H1 (cell line): Measurements from ENCODE around the gene KIAA1328. TPM values are rescaled to one million over a fixed set of nuclear protein-coding genes. Genes with fewer than 3 reads are reported as not detected.
"Not testable (repeated sequence)": the region's sequence is repeated elsewhere in the genome, so short reads cannot be mapped to it uniquely, and the experiment has no call there.

Source experiments
- CTCF ChIA-PET: fragments of 300-600 bp; sonication (Branson Sonifier 250); formaldehyde crosslinking; loops from one replicate; lab custom pipeline; 2021; ENCODE audit not compliant: partially characterized antibody; lab: Charles Lee
- POLR2A ChIA-PET: fragments of 300-600 bp; sonication (Branson Sonifier 250); formaldehyde crosslinking; loops from one replicate; lab custom pipeline; 2021; ENCODE audit warnings: inconsistent platforms; ENCODE audit not compliant: partially characterized antibody; lab: Charles Lee
- DNase-seq, 2 experiments: peaks; one replicate each; pipeline versions ENCODE4 v3.0.0 to v3.0.0-alpha.2; 2010 to 2022; ENCODE audit warnings: low spot score in 2 of 2, low read depth in 1 of 2, mixed read lengths in 1 of 2
- FAIRE-seq: peaks from 2 replicates; lab custom pipeline; 2011; peaks lifted over from hg19 to GRCh38; lab: Jason Lieb, UNC
- H2AFZ ChIP-seq: 2 replicates; pipeline ENCODE4 v1.8.1; 2012; ENCODE audit warnings: low read length, inconsistent platforms
- H2AK5ac ChIP-seq: 2 replicates; pipeline ENCODE4 v1.6.1; 2013; ENCODE audit warnings: low read depth, low read length
- H2BK120ac ChIP-seq: replicated peaks from 2 replicates; pipeline ENCODE3; 2013; ENCODE audit warnings: low read depth, low read length, inconsistent platforms
- H2BK12ac ChIP-seq: 2 replicates; pipeline ENCODE4 v1.6.1; 2013; ENCODE audit warnings: low read depth, low read length
- H2BK15ac ChIP-seq: 2 replicates; pipeline ENCODE4 v1.6.1; 2013; ENCODE audit warnings: low read length
- H2BK20ac ChIP-seq: 2 replicates; pipeline ENCODE4 v1.6.1; 2013; ENCODE audit warnings: low read length
- H2BK5ac ChIP-seq: 2 replicates; pipeline ENCODE4 v1.6.1; 2013; ENCODE audit warnings: low read depth, low read length
- H3K14ac ChIP-seq: 2 replicates; pipeline ENCODE4 v1.6.1; 2013; ENCODE audit warnings: inconsistent platforms; ENCODE audit not compliant: insufficient read length
- H3K18ac ChIP-seq: 2 replicates; pipeline ENCODE4 v1.6.1; 2013; ENCODE audit warnings: low read length; ENCODE audit errors: extremely low read depth
- H3K23ac ChIP-seq: 2 replicates; pipeline ENCODE4 v1.6.1; 2013; ENCODE audit warnings: inconsistent platforms; ENCODE audit not compliant: insufficient read length
- H3K23me2 ChIP-seq: 2 replicates; pipeline ENCODE4 v1.6.1; 2013; ENCODE audit warnings: low read depth, low read length
- H3K27ac ChIP-seq: 2 replicates; pipeline ENCODE4 v1.6.1; 2011; ENCODE audit warnings: low read depth, low read length, inconsistent platforms
- H3K27me3 ChIP-seq, 4 experiments: replicated peaks in 1 of 4; 1 replicate in 1 of 4; 2 replicates in 3 of 4; pipeline versions ENCODE4 v1.6.1 to v1.8.1; 2011 to 2013; ENCODE audit warnings: low read length in 3 of 4, mild to moderate bottlenecking in 3 of 4, inconsistent platforms in 2 of 4, mixed read lengths in 2 of 4, moderate library complexity in 1 of 4; ENCODE audit not compliant: control insufficient read depth in 3 of 4, insufficient read depth in 3 of 4; ENCODE audit errors: extremely low read depth in 1 of 4
- H3K36me3 ChIP-seq, 4 experiments: 2 replicates each; pipeline versions ENCODE4 v1.6.1 to v1.8.1; 2011 to 2013; ENCODE audit warnings: mild to moderate bottlenecking in 4 of 4, low read length in 3 of 4, moderate library complexity in 2 of 4, control low read depth in 1 of 4, inconsistent platforms in 1 of 4; ENCODE audit not compliant: insufficient read depth in 4 of 4, control insufficient read depth in 2 of 4
- H3K4ac ChIP-seq: replicated peaks from 2 replicates; pipeline ENCODE3; 2013; ENCODE audit warnings: low read length, low read depth, mixed read lengths, inconsistent platforms; ENCODE audit not compliant: insufficient read length
- H3K4me1 ChIP-seq, 4 experiments: replicated peaks in 1 of 4; 1 replicate in 1 of 4; 2 replicates in 3 of 4; pipeline versions ENCODE4 v1.6.1 to v1.8.1; 2011 to 2013; ENCODE audit warnings: low read length in 3 of 4, inconsistent platforms in 2 of 4, mixed read lengths in 1 of 4; ENCODE audit not compliant: insufficient read depth in 4 of 4, control insufficient read depth in 3 of 4
- H3K4me2 ChIP-seq, 2 experiments: 2 replicates each; pipeline versions ENCODE4 v1.6.1 to v1.8.1; 2011 to 2013; ENCODE audit warnings: low read depth in 2 of 2, low read length in 2 of 2, control low read depth in 1 of 2, inconsistent platforms in 1 of 2, mild to moderate bottlenecking in 1 of 2; ENCODE audit not compliant: insufficient read depth in 1 of 2
- H3K4me3 ChIP-seq, 4 experiments: fragments of 200-600, 300-600 bp in 1 of 4; sonication (generic), shearing (Covaris generic), sonication (Bioruptor Twin) in 1 of 4; 2 replicates each; pipeline versions ENCODE4 v1.5.1 to v1.8.1; 2011 to 2016; ENCODE audit warnings: low read length in 4 of 4, low read depth in 3 of 4, control low read depth in 2 of 4, inconsistent platforms in 2 of 4, mild to moderate bottlenecking in 2 of 4, mixed read lengths in 1 of 4, moderate library complexity in 1 of 4; ENCODE audit not compliant: insufficient read depth in 2 of 4; ENCODE audit errors: extremely low read depth in 1 of 4
- H3K56ac ChIP-seq: replicated peaks from 2 replicates; pipeline ENCODE3; 2013; ENCODE audit warnings: low read depth, mild to moderate bottlenecking, mixed read lengths, low read length, inconsistent platforms; ENCODE audit not compliant: insufficient read length
- H3K79me1 ChIP-seq: 2 replicates; pipeline ENCODE4 v1.6.1; 2013; ENCODE audit warnings: low read depth, low read length, control low read depth
- H3K79me2 ChIP-seq, 2 experiments: 2 replicates each; pipeline versions ENCODE4 v1.6.1 to v1.8.1; 2012 to 2013; ENCODE audit warnings: low read length in 2 of 2, mild to moderate bottlenecking in 2 of 2, inconsistent platforms in 1 of 2; ENCODE audit not compliant: insufficient read depth in 2 of 2, control insufficient read depth in 1 of 2
- H3K9ac ChIP-seq, 4 experiments: replicated peaks in 1 of 4; 1 replicate in 1 of 4; 2 replicates in 3 of 4; pipeline versions ENCODE4 v1.6.1 to v1.8.1; 2011 to 2013; ENCODE audit warnings: low read depth in 3 of 4, low read length in 3 of 4, control low read depth in 2 of 4, mild to moderate bottlenecking in 2 of 4, moderate library complexity in 2 of 4, inconsistent platforms in 1 of 4; ENCODE audit errors: extremely low read depth in 1 of 4
- H3K9me3 ChIP-seq, 2 experiments: 2 replicates each; pipeline versions ENCODE4 v1.6.1 to v1.8.1; 2012 to 2013; ENCODE audit warnings: mild to moderate bottlenecking in 2 of 2, moderate library complexity in 2 of 2, control low read depth in 1 of 2, inconsistent platforms in 1 of 2, low read depth in 1 of 2, low read length in 1 of 2, mixed read lengths in 1 of 2; ENCODE audit not compliant: insufficient read depth in 2 of 2
- H4K20me1 ChIP-seq, 2 experiments: replicated peaks in 1 of 2; 2 replicates each; pipeline versions ENCODE3 to v1.8.1; 2011 to 2013; ENCODE audit warnings: inconsistent platforms in 2 of 2, low read length in 2 of 2, mild to moderate bottlenecking in 1 of 2; ENCODE audit not compliant: insufficient read depth in 2 of 2, control insufficient read depth in 1 of 2
- H4K5ac ChIP-seq: 2 replicates; pipeline ENCODE4 v1.6.1; 2013; ENCODE audit warnings: low read length, low read depth, mixed read lengths, inconsistent platforms; ENCODE audit not compliant: insufficient read length
- H4K8ac ChIP-seq: 2 replicates; pipeline ENCODE4 v1.8.0; 2013; ENCODE audit warnings: mild to moderate bottlenecking, moderate library complexity, low read length, inconsistent platforms; ENCODE audit not compliant: insufficient read depth; ENCODE audit errors: extremely low read depth
- H4K91ac ChIP-seq: replicated peaks from 2 replicates; pipeline ENCODE3; 2013; ENCODE audit warnings: low read length, mixed read lengths, inconsistent platforms; ENCODE audit not compliant: insufficient read length
- WGBS, 2 experiments: shearing (Covaris generic) in 1 of 2; methylation state at CpG; one replicate each; pipeline versions ENCODE4 v1.1.6 to v1.1.7; 2013 to 2015; ENCODE audit warnings: low lambda C conversion rate in 2 of 2, mixed read lengths in 2 of 2, inconsistent platforms in 1 of 2, low coverage in 1 of 2, missing lambda C conversion rate in 1 of 2; ENCODE audit not compliant: insufficient replicate concordance in 2 of 2, insufficient coverage in 1 of 2, insufficient read length in 1 of 2; ENCODE audit errors: extremely low coverage in 1 of 2, missing lambda C conversion rate in 1 of 2; 5-methylcytosine and 5-hydroxymethylcytosine counted together
- polyA plus RNA-seq, 7 experiments: library from polyadenylated mRNA; depleted of rRNA in 3 of 7; stranded (reverse) in 5 of 7; unstranded in 2 of 7; fragments of >200 nt in 5 of 7; fragments of 200-250 nt in 2 of 7; gene quantifications; 1 replicate in 5 of 7; 2 replicates in 1 of 7; 4 replicates in 1 of 7; pipeline versions ENCODE4 v1.2.1 to v1.2.3, GENCODE V29; 2011 to 2013; ENCODE audit warnings: missing spikeins in 2 of 7, mixed read lengths in 2 of 7
- total RNA-seq: library from RNA; stranded (reverse); fragmentation: NEBNext Ultra II Directional; extraction: Animal tissue kit (Norgen Biotek cat#: 25700); gene quantifications from 2 replicates; pipeline ENCODE4 v1.2.1, GENCODE V29; 2021

KIAA1328 gene
- total and polyA plus RNA-seq, 2 of the 8 experiments (the other 6 are each of a cell fraction or from before 2014, with no cell fraction given): 2.6 to 5.7 TPM

DNA sequence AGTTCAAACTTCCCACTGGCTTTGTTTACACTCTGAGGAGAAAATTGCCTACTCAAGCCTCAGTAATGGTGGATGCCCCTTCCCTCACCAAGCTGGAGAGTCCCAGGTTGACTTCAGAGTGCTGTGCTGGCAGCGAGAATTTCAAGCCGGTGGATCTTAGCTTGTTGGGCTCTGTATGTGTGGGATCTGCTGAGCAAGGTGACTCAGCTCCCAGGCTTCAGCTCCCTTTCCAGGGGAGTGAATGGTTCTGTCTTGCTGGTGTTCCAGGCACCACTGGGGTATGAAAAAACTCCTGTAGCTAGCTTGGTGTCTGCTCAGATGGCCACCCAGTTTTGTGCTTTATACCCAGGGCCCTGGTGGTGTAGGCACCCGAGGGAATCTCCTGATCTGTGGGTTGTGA lies 50.9 kb downstream of the KIAA1328 start:
- H4K5ac ChIP-seq, H3K36me3 ChIP-seq, H2BK5ac ChIP-seq, H4K8ac ChIP-seq, H3K27me3 ChIP-seq, H3K4me1 ChIP-seq, H3K18ac ChIP-seq, H3K9me3 ChIP-seq, H2BK20ac ChIP-seq, H3K14ac ChIP-seq, H2BK15ac ChIP-seq, H4K91ac ChIP-seq, H3K23ac ChIP-seq, H3K27ac ChIP-seq, H4K20me1 ChIP-seq, POLR2A ChIA-PET, H3K79me1 ChIP-seq, H3K79me2 ChIP-seq, H3K9ac ChIP-seq, H3K4me3 ChIP-seq, CTCF ChIA-PET, H2BK12ac ChIP-seq, H3K56ac ChIP-seq, H2AK5ac ChIP-seq, H2AFZ ChIP-seq, H2BK120ac ChIP-seq, FAIRE-seq, H3K23me2 ChIP-seq, DNase-seq, H3K4me2 ChIP-seq, H3K4ac ChIP-seq: not testable (repeated sequence)
- WGBS, 2 experiments: 94% methylated on average over 3 of the region's 3 CpGs; no CpG with 5 or more reads in 1 of the 2 experiments
